PFSK-1 (cell line): ENCODE results near the gene UBXN1.

ENCODE experiments used
- FOXP2 ChIP-seq: optimal IDR thresholded peaks from 2 replicates; pipeline ENCODE3; 2011; ENCODE audit warnings: borderline replicate concordance, control low read depth, inconsistent platforms; ENCODE audit not compliant: insufficient read depth; ENCODE audit errors: extremely low read length, extremely low read depth
- POLR2AphosphoS5 ChIP-seq: IDR thresholded peaks from 2 replicates; pipeline ENCODE4 v1.6.1; 2012; ENCODE audit warnings: low read depth, mild to moderate bottlenecking, control low read depth, low read length, moderate library complexity
- SIN3A ChIP-seq: IDR thresholded peaks from 2 replicates; pipeline ENCODE4 v1.6.1; 2012; ENCODE audit warnings: mild to moderate bottlenecking, low read length, moderate library complexity, borderline replicate concordance; ENCODE audit not compliant: insufficient read depth
- TAF1 ChIP-seq: IDR thresholded peaks from 2 replicates; pipeline ENCODE4 v1.6.1; 2012; ENCODE audit warnings: low read length, control low read depth, borderline replicate concordance; ENCODE audit not compliant: insufficient read depth
- TF ChIP-seq, protein P1 (sequence below), 2 experiments: IDR thresholded peaks; 2 replicates each; pipeline versions ENCODE4 v1.6.1 to v1.8.0; 2011 to 2012; ENCODE audit warnings: low read depth in 2 of 2, low read length in 2 of 2, control low read depth in 1 of 2, inconsistent platforms in 1 of 2, mild to moderate bottlenecking in 1 of 2, moderate library complexity in 1 of 2; ENCODE audit not compliant: insufficient read depth in 1 of 2

UBXN1 gene

DNA sequence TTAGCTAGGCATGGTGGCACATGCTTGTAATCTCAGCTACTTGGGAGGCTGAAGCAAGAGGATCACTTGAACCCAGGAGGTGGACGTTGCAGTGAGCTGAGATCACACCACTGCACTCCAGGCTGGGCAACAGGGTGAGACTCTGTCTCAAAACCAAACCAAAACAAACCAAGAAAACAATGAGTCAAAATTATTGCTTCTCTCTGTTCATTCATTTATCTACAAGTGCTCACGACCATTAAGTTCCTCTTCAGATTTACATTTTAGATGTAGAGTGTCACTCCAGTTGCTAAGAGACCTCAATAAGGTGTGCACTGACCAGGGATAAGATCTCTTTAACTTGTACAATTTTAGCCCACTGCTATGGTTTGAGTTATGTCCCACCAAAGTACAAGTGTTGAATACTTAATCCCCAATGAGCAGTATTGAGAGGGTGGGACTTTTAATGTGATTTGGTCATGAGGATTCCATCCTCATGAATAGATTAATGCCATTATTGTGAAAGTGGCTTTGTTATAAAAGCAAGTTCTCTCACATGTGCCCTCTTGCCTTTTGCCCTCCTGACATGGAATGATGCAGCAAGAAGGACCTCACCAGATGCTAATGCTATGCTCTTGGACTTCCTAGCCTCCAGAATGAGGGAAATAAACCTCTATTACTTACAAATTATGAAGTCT lies 40.6 kb upstream of the UBXN1 start:
- TF ChIP-seq SIN3A: no peak
- TF ChIP-seq, protein P1, sequence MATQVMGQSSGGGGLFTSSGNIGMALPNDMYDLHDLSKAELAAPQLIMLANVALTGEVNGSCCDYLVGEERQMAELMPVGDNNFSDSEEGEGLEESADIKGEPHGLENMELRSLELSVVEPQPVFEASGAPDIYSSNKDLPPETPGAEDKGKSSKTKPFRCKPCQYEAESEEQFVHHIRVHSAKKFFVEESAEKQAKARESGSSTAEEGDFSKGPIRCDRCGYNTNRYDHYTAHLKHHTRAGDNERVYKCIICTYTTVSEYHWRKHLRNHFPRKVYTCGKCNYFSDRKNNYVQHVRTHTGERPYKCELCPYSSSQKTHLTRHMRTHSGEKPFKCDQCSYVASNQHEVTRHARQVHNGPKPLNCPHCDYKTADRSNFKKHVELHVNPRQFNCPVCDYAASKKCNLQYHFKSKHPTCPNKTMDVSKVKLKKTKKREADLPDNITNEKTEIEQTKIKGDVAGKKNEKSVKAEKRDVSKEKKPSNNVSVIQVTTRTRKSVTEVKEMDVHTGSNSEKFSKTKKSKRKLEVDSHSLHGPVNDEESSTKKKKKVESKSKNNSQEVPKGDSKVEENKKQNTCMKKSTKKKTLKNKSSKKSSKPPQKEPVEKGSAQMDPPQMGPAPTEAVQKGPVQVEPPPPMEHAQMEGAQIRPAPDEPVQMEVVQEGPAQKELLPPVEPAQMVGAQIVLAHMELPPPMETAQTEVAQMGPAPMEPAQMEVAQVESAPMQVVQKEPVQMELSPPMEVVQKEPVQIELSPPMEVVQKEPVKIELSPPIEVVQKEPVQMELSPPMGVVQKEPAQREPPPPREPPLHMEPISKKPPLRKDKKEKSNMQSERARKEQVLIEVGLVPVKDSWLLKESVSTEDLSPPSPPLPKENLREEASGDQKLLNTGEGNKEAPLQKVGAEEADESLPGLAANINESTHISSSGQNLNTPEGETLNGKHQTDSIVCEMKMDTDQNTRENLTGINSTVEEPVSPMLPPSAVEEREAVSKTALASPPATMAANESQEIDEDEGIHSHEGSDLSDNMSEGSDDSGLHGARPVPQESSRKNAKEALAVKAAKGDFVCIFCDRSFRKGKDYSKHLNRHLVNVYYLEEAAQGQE (IDR thresholded peaks at IDR 0.05; ENCODE audit: insufficient read depth in 1 of 2, low read depth in 2 of 2, low read length in 2 of 2): no peak
- no peak for TF ChIP-seq TAF1

DNA sequence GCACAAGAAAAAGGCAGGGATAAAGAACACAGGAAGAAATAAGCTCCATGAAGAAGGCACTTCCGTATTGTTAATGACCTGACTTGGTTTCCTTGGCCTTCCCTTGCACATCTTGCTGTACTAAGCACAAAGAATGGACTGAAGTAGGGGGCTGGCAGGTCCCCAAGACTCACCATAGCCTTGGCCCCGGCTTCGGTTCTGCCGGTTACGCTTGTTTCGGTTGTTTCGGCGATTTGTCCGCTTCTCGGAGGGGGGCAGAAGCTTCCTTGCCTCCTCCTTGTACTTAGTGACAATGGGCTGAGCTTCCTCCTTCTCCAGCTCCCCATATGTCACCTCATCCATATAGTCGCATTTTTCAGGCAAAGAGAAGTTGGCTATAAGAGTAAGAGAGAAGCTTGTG lies 37.9 kb upstream of the UBXN1 start:
- TF ChIP-seq SIN3A: no peak
- TF ChIP-seq, protein P1 (IDR thresholded peaks at IDR 0.05; ENCODE audit: insufficient read depth in 1 of 2, low read depth in 2 of 2, low read length in 2 of 2): no peak
- no peak for TF ChIP-seq TAF1
- TF ChIP-seq POLR2AphosphoS5: no peak
- no peak for TF ChIP-seq FOXP2

DNA sequence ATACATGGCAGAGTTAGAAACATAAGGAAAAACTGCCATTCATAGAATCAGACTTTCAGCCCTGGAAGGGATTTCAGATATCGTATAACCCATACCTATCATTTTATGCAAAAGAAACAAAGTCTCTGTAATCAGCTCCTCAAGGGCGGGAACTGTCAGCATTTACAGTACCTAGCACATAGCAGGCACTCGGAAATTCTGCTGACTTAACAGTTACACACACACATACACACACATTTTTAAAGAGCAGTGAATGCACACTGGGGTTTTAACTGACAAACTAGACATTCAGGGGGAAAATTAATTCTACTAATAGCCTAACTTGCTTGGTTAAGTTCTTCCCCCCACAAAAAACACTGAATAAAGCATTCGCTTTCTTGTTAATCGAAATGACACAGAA lies 37.3 kb upstream of the UBXN1 start:
- TF ChIP-seq TAF1 (no peak), SIN3A (no peak), FOXP2 (no peak), POLR2AphosphoS5 (no peak)
- TF ChIP-seq, protein P1 (IDR thresholded peaks at IDR 0.05; ENCODE audit: insufficient read depth in 1 of 2, low read depth in 2 of 2, low read length in 2 of 2): no peak

DNA sequence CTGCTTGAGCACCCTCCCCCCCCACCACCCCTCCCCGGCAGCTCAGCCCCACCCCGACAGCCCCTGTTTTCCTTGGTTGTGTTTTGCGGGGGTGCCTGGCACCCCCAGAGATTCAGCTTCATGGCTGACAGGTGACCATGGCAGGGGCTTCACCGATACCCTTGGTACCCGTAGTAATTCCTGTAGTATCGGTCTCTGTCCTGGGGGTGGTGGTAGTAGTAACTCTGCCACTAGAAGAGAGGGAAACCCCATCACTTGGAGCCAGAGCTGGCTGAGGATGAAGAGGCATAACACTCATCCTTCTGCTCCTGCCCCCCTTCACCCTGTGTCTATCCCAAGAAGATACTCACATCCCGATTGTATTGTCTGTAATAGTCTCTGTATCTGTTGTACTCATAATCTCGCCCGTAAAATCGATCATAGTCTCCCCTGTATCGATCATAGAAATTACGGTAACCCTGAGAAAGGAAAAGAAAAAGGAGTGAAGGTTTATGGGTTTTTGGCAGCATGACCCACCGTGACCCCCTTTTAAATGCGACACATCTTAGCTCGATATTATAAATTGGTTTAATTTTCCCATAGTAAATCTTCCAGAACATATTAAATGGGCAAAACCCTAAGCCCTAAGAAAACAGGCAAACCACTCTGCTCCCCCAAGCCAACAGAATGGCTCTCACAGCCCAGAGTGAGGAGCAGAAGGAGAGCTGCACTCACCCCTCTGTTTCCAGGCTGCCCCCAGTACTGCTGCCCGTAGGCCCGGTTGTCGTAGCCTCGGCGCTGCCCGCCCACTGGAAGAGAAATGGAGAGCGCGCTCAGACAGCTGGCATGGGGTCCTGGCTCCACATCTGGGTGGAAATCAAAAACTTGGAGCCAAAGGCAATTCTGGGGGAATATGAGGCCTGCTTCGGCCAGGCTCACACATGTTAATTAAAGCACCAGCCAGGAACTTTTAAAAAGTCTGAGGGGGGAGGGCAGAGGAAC lies 36.6 kb upstream of the UBXN1 start:
- no peak for TF ChIP-seq TAF1
- TF ChIP-seq, protein P1 (IDR thresholded peaks at IDR 0.05; ENCODE audit: insufficient read depth in 1 of 2, low read depth in 2 of 2, low read length in 2 of 2): no peak
- TF ChIP-seq SIN3A: no peak
- TF ChIP-seq FOXP2: no peak
- TF ChIP-seq POLR2AphosphoS5: no peak
